NCI-H748 (cell line): ENCODE results near the gene ZBTB20.

Experiments
- DNase-seq: peaks from one replicate; lab custom pipeline; 2025; ENCODE audit not compliant: unreplicated experiment; lab: John Stamatoyannopoulos, UW

Gene ZBTB20

DNA sequence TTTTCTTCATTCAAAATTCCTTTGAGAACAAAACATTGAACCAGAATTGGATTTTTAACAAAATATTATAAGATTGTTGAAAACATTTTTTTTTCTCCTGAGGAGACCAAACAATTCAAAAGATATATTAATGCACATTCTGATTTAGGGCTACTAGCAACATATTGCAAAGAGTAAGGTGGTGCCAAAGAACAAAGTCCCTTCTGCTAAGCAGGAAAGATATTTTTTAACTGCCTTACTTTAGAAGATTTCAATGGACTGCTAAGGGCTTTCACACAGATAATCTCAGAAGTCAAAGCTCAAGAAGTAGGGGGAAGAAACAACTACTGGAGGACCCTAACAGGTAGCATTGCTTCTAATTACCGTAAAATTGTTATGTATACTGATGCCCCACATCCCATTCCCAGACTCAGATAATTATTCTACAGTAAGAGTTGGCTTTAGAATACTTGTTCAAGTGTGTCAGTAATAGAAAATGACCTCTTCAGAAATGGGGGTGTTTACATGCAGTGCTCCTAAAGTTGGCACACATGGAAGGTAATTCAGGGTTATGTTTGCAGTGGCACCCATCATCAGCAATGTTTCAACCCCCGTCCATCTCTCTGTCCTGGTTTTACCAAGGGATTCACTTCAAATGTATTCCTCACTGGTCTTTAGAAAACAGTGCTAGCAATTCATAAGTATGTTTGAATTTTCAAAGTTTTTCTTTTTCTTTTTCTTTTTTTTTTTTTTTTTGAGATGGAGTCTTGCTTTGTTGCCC lies 354.7 kb downstream of the ZBTB20 start:
- no peak for DNase-seq

GRCh38 chr3:114790752-114791151 lies 356.3 kb downstream of the ZBTB20 start:
- no peak for DNase-seq

DNA sequence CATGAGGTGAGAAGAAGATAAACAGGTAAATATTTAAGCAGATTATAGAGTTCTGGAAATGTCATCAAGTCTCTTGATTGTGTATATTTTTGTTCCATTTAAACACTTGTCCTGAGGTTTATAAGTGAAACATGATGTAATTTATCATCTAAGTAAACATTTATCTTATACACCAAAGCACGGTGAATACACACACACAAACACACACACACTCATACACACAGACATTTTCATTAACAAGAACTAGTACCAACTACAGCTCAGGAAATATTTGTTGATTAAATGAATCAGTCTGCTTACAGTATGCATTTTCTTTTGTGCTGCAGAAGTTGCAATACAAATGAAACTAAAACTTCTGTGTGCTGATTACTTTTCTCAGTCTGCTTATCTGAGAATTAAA lies 357.3 kb downstream of the ZBTB20 start:
- DNase-seq: peak; percentile 36

GRCh38 chr3:114775395-114775794 lies 371.7 kb downstream of the ZBTB20 start:
- no peak for DNase-seq

GRCh38 chr3:114770874-114771273 lies 376.2 kb downstream of the ZBTB20 start:
- DNase-seq: no peak

DNA sequence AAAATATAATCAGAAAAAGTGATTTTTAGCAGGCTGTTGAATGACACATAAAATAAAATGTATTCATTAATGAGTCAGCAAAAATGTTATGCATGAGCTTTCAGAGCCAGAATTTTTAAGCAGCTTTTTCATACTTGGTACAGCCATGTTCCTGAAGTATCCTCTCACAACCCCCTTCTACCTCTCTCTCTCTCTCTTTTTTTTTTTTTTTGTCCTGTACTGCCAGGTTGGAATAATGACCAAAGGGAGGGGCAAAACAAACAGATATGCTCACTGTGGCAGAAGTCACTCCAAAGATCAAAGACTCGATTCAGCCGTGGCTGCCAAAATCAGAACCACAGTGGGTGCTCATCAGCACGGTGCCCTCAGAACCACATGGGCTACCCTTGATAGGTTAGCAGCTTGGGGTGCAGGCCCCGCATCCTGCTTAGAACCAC lies 383.0 kb downstream of the ZBTB20 start:
- DNase-seq: no peak

DNA sequence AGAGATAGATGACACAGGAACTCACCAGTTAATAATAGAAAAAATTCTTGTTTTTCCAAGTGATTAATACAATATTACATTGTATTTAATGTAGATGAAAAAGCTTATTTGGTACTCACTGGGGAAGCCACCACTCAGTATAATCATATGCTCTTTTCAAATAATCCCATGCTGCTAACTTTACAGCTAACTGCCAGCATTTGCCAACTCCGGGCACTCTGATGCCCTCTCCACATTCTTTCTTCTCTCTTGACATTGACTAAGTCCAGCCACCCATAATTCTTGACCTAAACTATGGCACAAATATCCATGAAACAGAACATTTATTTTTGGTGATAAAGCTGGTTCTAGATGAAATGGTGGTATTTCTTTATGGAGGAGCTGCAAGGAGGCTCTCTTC lies 384.9 kb downstream of the ZBTB20 start:
- DNase-seq: no peak

- DNase-seq: no peak
Measured at GRCh38 chr3:114760679-114761078, 386.4 kb downstream of the ZBTB20 start.

- DNase-seq: no peak
Measured at GRCh38 chr3:114758831-114759699, 388.0 kb downstream of the ZBTB20 start.

- DNase-seq: no peak
Measured at GRCh38 chr3:114756506-114757279, 390.4 kb downstream of the ZBTB20 start.

DNA sequence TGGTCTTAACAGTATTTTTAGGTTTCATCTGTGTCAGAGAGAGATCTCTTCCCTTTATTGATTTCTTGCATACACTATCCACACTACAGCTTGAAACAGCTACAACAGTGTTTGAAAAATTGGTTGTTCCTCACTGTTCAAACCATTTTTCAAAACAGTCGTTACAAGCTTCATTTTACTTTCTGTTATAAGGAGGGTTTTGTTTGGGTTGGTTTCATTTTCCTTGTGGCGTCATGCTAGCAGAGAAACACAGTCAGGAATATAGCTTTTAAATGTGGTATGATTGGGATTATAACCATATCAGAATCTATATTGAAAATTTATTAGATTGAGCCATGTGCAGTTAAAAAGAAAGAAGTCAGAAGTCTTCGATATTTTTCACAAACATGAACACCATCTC lies 400.6 kb downstream of the ZBTB20 start:
- DNase-seq: no peak

GRCh38 chr3:114745322-114746240 lies 401.5 kb downstream of the ZBTB20 start:
- peak; percentile 15 for DNase-seq

DNA sequence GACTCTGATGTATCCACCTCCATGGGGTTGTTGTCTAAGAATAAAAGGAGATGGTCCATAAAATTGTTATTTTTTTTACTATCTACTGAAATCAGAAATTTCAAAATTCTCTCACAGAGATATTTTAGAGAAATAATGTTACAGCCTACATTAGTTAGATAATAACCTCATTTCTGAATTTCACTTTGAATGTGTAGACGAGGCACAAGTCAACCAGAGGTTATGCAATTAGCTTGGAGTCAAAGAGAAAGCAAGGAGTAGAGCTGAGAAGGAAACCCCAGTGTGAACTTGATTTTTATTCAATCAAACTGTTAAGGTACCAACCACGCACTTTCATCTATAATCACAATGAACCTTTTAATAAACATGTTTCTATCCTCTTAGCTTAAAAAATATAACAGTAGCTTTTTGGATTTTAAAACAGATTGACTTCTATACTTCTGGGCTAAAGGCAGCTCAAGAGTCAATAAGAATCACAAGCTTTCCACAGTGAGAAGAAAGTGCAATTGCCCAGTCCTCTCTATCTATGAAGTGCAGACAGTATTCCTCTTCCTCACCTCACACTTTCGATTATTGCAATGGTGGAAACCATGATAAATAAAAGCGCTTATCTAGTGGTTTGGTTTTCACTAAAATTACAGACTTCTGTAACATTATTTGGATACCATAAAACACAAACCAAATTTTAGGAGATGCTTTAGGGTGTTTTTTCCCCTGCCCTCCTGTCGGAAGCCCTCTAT lies 403.2 kb downstream of the ZBTB20 start:
- no peak for DNase-seq

DNA sequence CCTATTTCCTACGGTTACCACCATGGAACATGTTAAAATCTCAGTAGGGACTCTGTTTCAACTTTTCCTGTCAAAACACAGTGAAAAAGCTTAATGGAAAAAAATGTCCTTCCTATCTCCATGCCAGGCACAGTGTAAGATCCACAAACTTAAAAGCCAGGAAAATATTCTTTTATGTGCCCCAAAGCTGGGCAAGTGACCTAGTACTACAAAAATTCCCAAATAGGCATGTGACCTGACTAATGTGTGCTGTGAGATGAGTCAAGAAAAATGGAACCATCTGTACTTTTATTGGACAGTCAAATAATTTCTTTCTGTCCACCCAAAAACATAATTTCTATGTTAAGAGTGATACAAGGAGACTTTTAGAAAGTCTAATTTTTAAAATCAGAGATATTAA lies 406.0 kb downstream of the ZBTB20 start:
- no peak for DNase-seq

DNA sequence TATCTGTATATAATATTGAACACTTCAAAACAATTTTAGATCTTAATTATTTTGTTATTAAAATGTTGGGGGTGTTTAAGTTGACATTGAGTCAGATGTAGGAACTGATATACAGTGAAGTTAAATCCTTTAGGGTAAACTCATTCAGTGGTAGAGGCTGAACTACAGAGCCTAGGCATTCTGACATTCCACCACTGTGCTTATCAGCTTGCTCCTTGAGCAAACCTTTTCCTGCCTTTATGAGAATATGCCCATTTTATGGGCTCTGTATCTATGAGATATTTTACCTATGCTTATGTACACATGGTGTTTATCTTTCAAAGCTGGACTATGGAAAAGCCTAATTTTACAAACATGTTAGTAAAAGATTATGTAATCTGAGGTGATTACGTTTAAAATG lies 407.5 kb downstream of the ZBTB20 start:
- DNase-seq: no peak

GRCh38 chr3:114732353-114732752 lies 414.7 kb downstream of the ZBTB20 start:
- DNase-seq: no peak

DNA sequence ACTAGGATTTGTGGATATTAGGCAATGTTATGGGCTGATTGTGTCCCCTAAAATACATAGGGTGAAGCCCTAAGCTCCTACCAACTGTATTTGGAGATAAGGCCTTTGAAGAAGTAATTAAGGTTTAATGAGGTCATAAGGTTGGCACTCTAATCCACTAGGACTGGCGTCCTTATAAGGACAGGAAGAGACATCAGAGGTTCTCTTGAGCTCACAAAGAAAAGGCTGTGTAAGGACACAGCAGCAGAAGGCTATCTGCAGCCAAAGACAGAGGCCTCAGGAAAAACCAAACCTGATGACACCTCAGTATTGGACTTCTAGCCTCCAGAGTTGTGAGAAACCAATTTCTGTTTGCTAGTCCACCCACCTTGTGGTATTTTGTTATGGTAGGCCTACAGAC lies 416.7 kb downstream of the ZBTB20 start:
- no peak for DNase-seq

DNA sequence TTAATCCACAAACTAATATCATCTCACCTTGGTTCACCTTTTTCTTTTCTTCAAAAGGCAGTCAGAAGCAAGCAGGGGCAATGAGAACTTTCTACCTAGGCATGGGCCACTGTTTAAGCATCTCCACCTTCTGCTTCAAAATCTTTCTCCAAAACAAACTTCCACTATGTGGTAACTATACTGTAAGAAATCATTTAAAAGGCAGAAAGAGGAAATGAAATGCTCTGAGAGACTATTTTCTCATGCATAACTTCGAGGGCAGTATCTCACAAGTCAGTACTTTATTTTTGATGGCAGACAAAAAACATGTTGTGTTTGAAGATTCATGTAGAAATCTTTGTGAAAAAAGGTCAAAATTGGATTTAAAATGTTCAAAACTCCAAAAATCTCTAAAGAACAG lies 419.7 kb downstream of the ZBTB20 start:
- no peak for DNase-seq

GRCh38 chr3:114725966-114726365 lies 421.1 kb downstream of the ZBTB20 start:
- DNase-seq: no peak

DNA sequence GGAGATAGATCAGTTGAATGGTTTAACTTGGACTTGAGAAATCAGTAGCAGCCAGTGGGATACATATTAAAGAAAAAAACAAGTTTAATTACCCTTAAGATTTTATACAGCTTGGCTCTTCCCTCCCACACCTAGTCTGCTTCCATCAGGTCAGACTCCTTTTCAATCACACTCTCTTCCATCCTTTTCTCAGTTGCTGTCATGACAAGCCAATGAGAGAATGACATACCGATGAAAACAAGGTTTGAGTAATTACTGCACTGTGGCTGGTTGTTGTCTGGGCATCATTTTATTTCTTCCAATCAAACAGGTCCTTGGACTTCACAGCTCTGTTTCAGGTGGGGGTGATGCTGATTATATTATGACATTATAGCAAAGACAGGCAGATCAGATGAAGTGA lies 424.6 kb downstream of the ZBTB20 start:
- DNase-seq: no peak
